Measurements from ENCODE around the gene ANGPT4. TPM values are rescaled to one million over a fixed set of nuclear protein-coding genes. Genes with fewer than 3 reads are reported as not detected.

The ANGPT4 gene
- total RNA-seq, 2 donors from 2014 or later = under 0.01 to 0.66 TPM

DNA sequence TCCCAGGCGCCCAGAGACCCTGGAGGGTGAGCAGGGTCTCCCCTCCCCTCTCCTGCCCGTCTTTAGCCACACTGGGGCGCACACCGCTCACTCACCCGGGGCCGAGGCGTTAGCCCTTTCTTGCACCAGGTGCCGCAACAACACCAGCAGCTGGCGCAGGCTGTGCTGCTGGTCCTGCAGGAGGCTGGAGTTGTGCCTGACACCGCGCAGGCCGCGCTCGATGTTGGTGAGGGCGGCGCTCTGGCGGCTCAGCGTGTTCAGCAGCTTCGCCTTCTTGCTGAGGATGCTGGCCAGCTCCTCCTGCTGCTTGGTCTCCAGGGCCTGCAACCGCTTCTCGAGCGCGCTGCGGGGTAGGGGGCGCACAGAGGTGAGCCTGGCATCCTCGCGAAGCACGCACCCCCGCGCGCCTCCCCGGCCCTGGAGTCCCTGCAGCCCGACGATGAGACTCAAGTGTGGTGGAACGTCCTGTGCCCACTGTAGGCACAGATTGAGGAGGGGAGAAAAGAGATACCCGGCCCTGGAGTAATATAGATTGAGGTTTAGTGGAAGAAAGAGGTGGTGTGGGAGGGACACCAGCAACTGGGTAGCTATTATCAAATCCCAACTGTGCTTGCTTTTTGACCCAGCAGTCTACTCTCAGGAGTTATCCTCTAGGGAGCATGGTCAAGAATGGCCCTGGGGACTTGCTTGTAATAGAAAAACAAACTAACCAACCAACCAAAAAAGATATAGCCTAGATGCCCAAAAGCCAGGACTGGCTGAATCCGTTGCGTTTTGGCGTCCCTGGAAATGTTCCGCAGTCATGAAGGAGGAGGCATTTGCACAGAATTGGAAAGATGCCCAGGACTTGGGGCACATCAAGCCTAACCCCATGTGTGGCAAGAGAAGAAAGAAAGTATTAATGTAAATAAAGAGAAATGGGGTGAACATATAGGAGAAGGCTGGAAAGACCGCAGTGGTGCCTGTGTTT, 30.9 kb downstream of the ANGPT4 start:
- DNase-seq (peak in 2 of 4 donors; percentile 8 to 15), ATAC-seq (no peak)
- no peaks in the 10 kb centered on the region for H3K36me3 ChIP-seq (replicated peaks in 1 of 2; ENCODE audit: insufficient read depth in 1 of 2, low read depth in 2 of 2)
- no peak overlapping the region for H3K4me3 ChIP-seq
- H3K4me1 ChIP-seq = no peaks in the 10 kb centered on the region
- intact Hi-C loops (cut with DNase I) = no loop called here
- no peaks in the 10 kb centered on the region for H3K27me3 ChIP-seq
- no peaks in the 10 kb centered on the region for H3K9me3 ChIP-seq
- 10 to 33% methylated on average over 14 to 40 of the region's 41 CpGs for WGBS, 2 donors
- TF ChIP-seq, protein P1, sequence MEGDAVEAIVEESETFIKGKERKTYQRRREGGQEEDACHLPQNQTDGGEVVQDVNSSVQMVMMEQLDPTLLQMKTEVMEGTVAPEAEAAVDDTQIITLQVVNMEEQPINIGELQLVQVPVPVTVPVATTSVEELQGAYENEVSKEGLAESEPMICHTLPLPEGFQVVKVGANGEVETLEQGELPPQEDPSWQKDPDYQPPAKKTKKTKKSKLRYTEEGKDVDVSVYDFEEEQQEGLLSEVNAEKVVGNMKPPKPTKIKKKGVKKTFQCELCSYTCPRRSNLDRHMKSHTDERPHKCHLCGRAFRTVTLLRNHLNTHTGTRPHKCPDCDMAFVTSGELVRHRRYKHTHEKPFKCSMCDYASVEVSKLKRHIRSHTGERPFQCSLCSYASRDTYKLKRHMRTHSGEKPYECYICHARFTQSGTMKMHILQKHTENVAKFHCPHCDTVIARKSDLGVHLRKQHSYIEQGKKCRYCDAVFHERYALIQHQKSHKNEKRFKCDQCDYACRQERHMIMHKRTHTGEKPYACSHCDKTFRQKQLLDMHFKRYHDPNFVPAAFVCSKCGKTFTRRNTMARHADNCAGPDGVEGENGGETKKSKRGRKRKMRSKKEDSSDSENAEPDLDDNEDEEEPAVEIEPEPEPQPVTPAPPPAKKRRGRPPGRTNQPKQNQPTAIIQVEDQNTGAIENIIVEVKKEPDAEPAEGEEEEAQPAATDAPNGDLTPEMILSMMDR (IDR thresholded peaks at IDR 0.05) = no peak
- no peak for TF ChIP-seq POLR2A (IDR thresholded peaks at IDR 0.05)
- no peak overlapping the region for H3K27ac ChIP-seq

DNA sequence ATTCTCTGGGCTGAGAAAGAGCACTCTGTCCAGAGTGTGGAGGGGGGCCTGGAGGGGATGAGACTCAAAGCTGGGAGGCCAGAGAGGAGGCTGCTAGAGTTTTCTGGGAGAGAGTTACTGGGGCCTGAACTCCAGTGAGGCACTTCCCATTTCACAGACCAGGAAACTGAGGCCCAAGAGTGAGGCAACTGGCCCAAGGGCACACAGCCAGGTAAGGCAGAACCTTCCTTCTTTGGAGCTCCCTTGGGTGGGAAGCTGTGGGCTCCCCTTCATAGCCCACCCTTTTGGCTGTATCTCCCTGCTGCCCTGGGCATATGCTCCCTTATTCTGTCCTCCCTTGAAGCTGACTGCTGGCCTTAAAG, 34.4 kb downstream of the ANGPT4 start:
- TF ChIP-seq, protein P1 (IDR thresholded peaks at IDR 0.05) = no peak
- no peak for TF ChIP-seq POLR2A (IDR thresholded peaks at IDR 0.05)
- no peaks in the 10 kb centered on the region for H3K9me3 ChIP-seq
- intact Hi-C loops (cut with DNase I) = no loop called here
- H3K4me1 ChIP-seq = no peaks in the 10 kb centered on the region
- no peak overlapping the region for H3K4me3 ChIP-seq
- H3K27me3 ChIP-seq = no peaks in the 10 kb centered on the region
- ATAC-seq = no peak
- no peak for DNase-seq
- no peaks in the 10 kb centered on the region for H3K36me3 ChIP-seq (replicated peaks in 1 of 2; ENCODE audit: insufficient read depth in 1 of 2, low read depth in 2 of 2)
- H3K27ac ChIP-seq = no peak overlapping the region

DNA sequence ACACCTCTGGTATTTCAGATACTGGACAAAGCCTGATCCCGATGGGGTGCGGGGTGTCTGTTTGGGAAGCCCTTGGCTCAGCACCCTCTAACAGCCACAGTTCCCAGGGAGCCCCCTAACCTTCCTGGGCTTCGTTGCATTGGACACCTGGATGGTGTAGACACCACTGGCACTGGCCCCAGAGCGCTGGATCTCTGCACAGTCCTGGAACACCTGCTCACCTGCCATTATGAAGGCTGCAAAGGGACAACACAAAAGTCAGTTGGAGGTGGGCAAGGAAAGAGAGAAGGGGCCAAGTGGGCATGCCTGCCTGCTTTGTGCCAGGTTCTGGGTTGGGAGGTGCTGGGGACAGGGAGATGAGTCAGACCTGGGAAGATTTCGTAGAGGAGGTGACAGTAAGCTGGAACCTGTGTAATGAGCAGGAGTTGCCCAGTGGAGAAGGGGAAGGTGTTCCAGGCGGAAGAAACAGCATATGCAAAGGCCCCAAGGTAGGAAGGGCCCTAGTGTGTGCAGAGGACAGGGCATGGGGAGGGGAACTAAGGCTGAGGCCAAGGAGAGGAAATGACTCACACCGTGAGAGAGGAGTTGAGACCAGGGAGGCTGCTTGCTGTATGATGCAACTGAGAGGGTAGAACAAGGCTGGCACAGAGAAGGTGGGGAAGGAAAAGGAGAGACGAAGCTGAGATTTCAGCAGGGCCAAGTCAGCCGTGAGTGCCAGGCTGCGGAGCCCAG, 34.9 kb downstream of the ANGPT4 start:
- no peaks in the 10 kb centered on the region for H3K4me1 ChIP-seq
- no peak overlapping the region for H3K4me3 ChIP-seq
- no peak for TF ChIP-seq POLR2A (IDR thresholded peaks at IDR 0.05)
- TF ChIP-seq, protein P1 (IDR thresholded peaks at IDR 0.05) = no peak
- no peaks in the 10 kb centered on the region for H3K27me3 ChIP-seq
- no peak overlapping the region for H3K27ac ChIP-seq
- ATAC-seq (no peak), DNase-seq (peak in 1 of 4 donors; percentile 23)
- H3K36me3 ChIP-seq (replicated peaks in 1 of 2; ENCODE audit: insufficient read depth in 1 of 2, low read depth in 2 of 2) = no peaks in the 10 kb centered on the region
- no peaks in the 10 kb centered on the region for H3K9me3 ChIP-seq
- WGBS, 2 donors = 66 to 70% methylated on average over 10 of the region's 10 CpGs
- intact Hi-C loops (cut with DNase I) = no loop called here

DNA sequence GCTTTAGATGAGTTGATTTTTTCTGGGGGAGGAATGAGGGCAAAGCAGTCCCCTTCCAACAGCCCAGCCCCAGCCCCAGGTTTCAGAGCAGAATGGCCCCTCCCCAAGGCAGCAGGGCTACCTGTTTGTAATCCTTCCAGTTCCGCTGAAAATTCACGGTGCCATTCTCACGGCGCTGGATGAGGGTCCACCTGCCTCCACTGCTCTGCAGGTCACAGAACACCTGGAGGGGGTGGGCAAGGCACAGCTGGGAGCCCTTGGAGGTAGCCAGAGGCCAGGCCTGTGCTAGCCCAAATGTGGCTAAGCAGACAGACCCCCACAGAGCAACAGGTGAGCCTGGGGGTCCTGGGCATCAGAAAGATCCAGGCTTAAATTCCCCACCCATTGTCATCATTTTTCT, 36.5 kb downstream of the ANGPT4 start:
- 47 to 59% methylated on average over 3 to 4 of the region's 4 CpGs for WGBS, 2 donors
- no peak overlapping the region for H3K4me3 ChIP-seq
- no peak overlapping the region for H3K27ac ChIP-seq
- intact Hi-C loops (cut with DNase I) = no loop called here
- no peaks in the 10 kb centered on the region for H3K27me3 ChIP-seq
- no peaks in the 10 kb centered on the region for H3K36me3 ChIP-seq (replicated peaks in 1 of 2; ENCODE audit: insufficient read depth in 1 of 2, low read depth in 2 of 2)
- ATAC-seq = no peak
- TF ChIP-seq, protein P1 (IDR thresholded peaks at IDR 0.05) = no peak
- no peak for TF ChIP-seq POLR2A (IDR thresholded peaks at IDR 0.05)
- H3K9me3 ChIP-seq = no peaks in the 10 kb centered on the region
- H3K4me1 ChIP-seq = no peaks in the 10 kb centered on the region
- DNase-seq = no peak

All from body of pancreas (tissue), 4 donors.